MCF 10A (cell line): ENCODE results near the gene DDX59. TPM values are rescaled to one million over a fixed set of nuclear protein-coding genes. Genes with fewer than 3 reads are reported as not detected.

Source experiments
- BruUV-seq: library from RNA; stranded (reverse); fragments of 400-500 nt; replicated peaks from 2 replicates; lab custom pipeline; 2021; lab: Mats Ljungman, UMichigan
- CTCF ChIA-PET: fragments of 300-600 bp; sonication (Branson Sonifier 250); formaldehyde crosslinking; extraction: SDS; loops from one replicate; lab custom pipeline; 2021; ENCODE audit warnings: antibody characterized with exemption, inconsistent platforms; lab: Yijun Ruan, JAX
- POLR2A ChIA-PET: fragments of 300-600, 350-650 bp; sonication (Branson Sonifier 250); formaldehyde crosslinking; extraction: SDS; loops from one replicate; lab custom pipeline; 2020; ENCODE audit warnings: antibody characterized with exemption, inconsistent platforms; lab: Yijun Ruan, JAX
- DNase-seq: peaks from one replicate; pipeline ENCODE4 v3.0.0-alpha.2; 2018; ENCODE audit not compliant: unreplicated experiment
- H3K27ac Mint-ChIP-seq: one replicate; pipeline ENCODE4 v1.8.0; 2022; ENCODE audit warnings: mild to moderate bottlenecking, low read depth, mixed read lengths; ENCODE audit not compliant: unreplicated experiment
- H3K27me3 Mint-ChIP-seq: one replicate; pipeline ENCODE4 v1.8.0; 2022; ENCODE audit warnings: mixed read lengths; ENCODE audit not compliant: insufficient read depth, unreplicated experiment
- H3K36me3 Mint-ChIP-seq: one replicate; pipeline ENCODE4 v1.8.0; 2022; ENCODE audit warnings: mild to moderate bottlenecking, moderate library complexity, mixed read lengths; ENCODE audit not compliant: insufficient read depth, unreplicated experiment
- H3K4me1 Mint-ChIP-seq: one replicate; pipeline ENCODE4 v1.8.0; 2022; ENCODE audit warnings: mixed read lengths; ENCODE audit not compliant: insufficient read depth, unreplicated experiment
- H3K4me3 Mint-ChIP-seq: one replicate; pipeline ENCODE4 v1.8.0; 2022; ENCODE audit warnings: mild to moderate bottlenecking, moderate library complexity, mixed read lengths; ENCODE audit not compliant: unreplicated experiment
- H3K9me3 Mint-ChIP-seq: one replicate; pipeline ENCODE4 v1.8.0; 2022; ENCODE audit warnings: mixed read lengths; ENCODE audit not compliant: unreplicated experiment
- intact Hi-C: fragments of 100-400 bp; cut with micrococcal nuclease; formaldehyde crosslinking; loops from 2 replicates; pipeline ENCODE4 v1.14.1; 2022
- total RNA-seq: library from RNA; stranded (reverse); gene quantifications from 2 replicates; pipeline ENCODE4 v1.2.3, GENCODE V29; 2022
- TF ChIP-seq, protein P1 (sequence below): fragments of 200-600 bp; IDR thresholded peaks from one replicate; pipeline ENCODE4 v1.8.0; 2022; ENCODE audit warnings: antibody characterized with exemption, mild to moderate bottlenecking; ENCODE audit not compliant: unreplicated experiment

Gene DDX59
- total RNA-seq, 1 experiment from 2014 or later, result 50.7 TPM

DNA sequence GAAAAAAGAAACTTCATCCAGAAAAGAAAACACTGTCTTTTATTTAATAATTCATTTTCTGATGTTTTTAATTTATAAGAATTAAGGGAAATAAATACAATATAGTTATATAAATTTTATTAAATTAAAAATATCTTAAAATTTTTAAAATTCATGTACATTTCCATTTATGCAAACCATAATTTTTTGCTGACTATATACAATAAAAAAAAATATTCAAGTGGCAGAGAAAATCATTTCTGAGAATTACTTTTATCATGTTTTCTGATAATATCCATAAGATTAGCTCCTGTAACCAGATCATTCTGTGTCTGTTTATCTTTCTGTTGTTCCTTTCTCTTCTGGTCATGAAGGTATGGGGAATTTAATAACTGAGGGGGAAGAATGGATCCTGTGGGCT lies 25.7 kb downstream of the DDX59 start:
- CTCF ChIA-PET, result interaction anchor here (0.8 to 1.8 kb wide), 4 partner anchors 15 to 26 kb away, joined by 3 to 8 read pairs (median 4); partner anchors contain the start of gene DDX59
- Mint-ChIP-seq H3K4me3 (no peak overlapping the region), H3K4me1 (peaks cover 28% of the 10 kb centered on the region), H3K36me3 (peaks cover 69% of the 10 kb centered on the region), H3K9me3 (no peaks in the 10 kb centered on the region), H3K27me3 (no peaks in the 10 kb centered on the region), H3K27ac (no peak overlapping the region)
- no TSS peak for BruUV-seq
- intact Hi-C loops, result no loop called here
- no peak for DNase-seq
- TF ChIP-seq, protein P1, sequence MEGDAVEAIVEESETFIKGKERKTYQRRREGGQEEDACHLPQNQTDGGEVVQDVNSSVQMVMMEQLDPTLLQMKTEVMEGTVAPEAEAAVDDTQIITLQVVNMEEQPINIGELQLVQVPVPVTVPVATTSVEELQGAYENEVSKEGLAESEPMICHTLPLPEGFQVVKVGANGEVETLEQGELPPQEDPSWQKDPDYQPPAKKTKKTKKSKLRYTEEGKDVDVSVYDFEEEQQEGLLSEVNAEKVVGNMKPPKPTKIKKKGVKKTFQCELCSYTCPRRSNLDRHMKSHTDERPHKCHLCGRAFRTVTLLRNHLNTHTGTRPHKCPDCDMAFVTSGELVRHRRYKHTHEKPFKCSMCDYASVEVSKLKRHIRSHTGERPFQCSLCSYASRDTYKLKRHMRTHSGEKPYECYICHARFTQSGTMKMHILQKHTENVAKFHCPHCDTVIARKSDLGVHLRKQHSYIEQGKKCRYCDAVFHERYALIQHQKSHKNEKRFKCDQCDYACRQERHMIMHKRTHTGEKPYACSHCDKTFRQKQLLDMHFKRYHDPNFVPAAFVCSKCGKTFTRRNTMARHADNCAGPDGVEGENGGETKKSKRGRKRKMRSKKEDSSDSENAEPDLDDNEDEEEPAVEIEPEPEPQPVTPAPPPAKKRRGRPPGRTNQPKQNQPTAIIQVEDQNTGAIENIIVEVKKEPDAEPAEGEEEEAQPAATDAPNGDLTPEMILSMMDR, result no peak
- POLR2A ChIA-PET, result interaction anchor here (0.6 to 14.2 kb wide), 6 partner anchors 10 to 95 kb away, joined by 3 to 208 read pairs (median 12); partner anchors contain the start of genes CAMSAP2 and DDX59

DNA sequence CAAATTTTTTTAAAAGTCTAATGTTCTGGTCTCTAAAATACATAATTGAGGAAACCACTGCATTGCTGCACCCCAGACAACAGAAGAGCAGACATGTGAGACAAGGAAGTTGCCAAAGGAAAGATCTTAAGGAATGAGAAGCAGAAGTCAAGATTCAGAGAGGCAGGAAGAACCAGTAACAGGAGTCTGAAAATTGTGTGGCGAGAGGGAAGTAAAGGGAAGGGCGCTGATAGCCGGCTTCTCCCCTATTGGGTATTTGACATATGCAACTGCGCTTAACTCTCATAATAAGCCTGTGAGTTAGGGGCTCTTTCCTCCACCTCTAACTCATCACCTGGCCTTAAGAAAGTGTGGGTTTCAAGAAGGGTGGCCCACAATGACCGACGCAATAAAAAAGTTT lies 27.2 kb downstream of the DDX59 start:
- no peak for DNase-seq
- Mint-ChIP-seq H3K9me3 (no peaks in the 10 kb centered on the region), H3K4me3 (no peak overlapping the region), H3K27ac (no peak overlapping the region), H3K4me1 (peaks cover 28% of the 10 kb centered on the region), H3K27me3 (no peaks in the 10 kb centered on the region), H3K36me3 (peaks cover 53% of the 10 kb centered on the region)
- ChIA-PET POLR2A (interaction anchor here (0.6 to 14.2 kb wide), 13 partner anchors 9 to 227 kb away, joined by 3 to 208 read pairs (median 13); partner anchors contain the start of genes CAMSAP2 and DDX59), CTCF (interaction anchor here (0.6 to 3.4 kb wide), 7 partner anchors 8 to 211 kb away, joined by 3 to 21 read pairs (median 4); partner anchors contain the start of gene DDX59)
- BruUV-seq, result no TSS peak
- TF ChIP-seq, protein P1, result no peak
- intact Hi-C loops, result no loop called here

DNA sequence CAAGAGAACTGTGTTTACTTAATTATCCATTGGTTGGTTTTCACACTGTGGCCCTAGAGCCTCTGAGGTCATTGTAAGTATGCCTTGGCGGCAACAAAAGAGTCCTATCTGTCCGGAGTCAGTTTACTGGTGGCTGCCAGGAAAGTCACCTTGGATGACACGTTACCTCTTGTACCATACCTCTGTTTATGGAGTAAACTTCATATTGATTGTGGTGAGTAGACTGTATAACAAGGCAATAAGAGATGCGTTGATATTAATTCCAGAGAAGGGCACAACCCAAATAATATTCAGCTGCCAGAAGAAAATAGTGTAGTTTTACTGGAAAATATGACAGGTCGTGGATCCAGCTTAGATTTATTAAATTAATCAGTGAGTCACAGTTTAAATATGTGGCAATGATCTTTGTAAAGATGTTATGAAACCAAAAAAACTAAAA lies 28.7 kb downstream of the DDX59 start:
- BruUV-seq, result no TSS peak
- intact Hi-C loops, result loop anchor here (1.0 kb wide), 1 partner anchor 29 kb away; no protein-coding TSS in a partner anchor
- POLR2A ChIA-PET, result interaction anchor here (0.6 to 14.2 kb wide), 28 partner anchors 10 to 659 kb away, joined by 3 to 208 read pairs (median 10); partner anchors contain the start of genes CAMSAP2, DDX59 and KIF14

More for the DNA sequence above, 28.7 kb downstream of the DDX59 start:
- H3K4me1 Mint-ChIP-seq, result peaks cover 20% of the 10 kb centered on the region
- no peaks in the 10 kb centered on the region for H3K9me3 Mint-ChIP-seq
- H3K4me3 Mint-ChIP-seq, result no peak overlapping the region
- H3K27ac Mint-ChIP-seq, result peak overlapping the region; percentile 55
- H3K36me3 Mint-ChIP-seq, result peaks cover 40% of the 10 kb centered on the region
- CTCF ChIA-PET, result interaction anchor here (0.5 to 3.4 kb wide), 15 partner anchors 8 to 163 kb away, joined by 3 to 21 read pairs (median 3); no protein-coding TSS in a partner anchor
- no peaks in the 10 kb centered on the region for H3K27me3 Mint-ChIP-seq
- DNase-seq, result peak; percentile 65
- TF ChIP-seq, protein P1, result no peak
